Measurements from ENCODE around the gene EBI3.
"Not testable (repeated sequence)": the region's sequence is repeated elsewhere in the genome, so short reads cannot be mapped to it uniquely, and the experiment has no call there.

DNA sequence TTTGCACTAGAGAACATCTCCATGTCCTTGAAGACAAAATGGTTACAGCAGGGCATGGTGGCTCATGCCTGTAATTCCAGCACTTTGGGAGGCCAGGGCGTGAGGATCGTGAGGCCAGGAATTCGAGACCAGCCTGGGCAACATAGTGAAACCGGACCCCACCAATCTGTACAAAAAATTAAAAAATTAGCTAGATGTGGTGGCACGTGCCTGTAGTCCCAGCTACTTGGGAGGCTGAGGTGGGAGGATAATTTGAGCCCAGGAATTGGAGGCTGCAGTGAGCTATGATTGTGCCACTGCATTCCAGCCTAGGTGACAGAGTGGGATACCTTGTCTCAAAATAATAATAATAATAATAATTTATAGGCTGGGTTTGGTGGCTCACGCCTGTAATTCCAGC lies 914 bp downstream of the EBI3 start:
- TF ChIP-seq SOX5 (CRISPR knock-in tag; IDR thresholded peaks at IDR 0.05; ENCODE audit: borderline replicate concordance); CHD2 (IDR thresholded peaks at IDR 0.05; ENCODE audit: low read depth, low read length); MYC (CRISPR knock-in tag; IDR thresholded peaks at IDR 0.05; ENCODE audit: borderline replicate concordance); POLR2AphosphoS5 (IDR thresholded peaks at IDR 0.05; ENCODE audit: low read depth, low read length); ZNF781 (CRISPR knock-in tag; IDR thresholded peaks at IDR 0.05; ENCODE audit: borderline replicate concordance, not compliant biosample characterization); ZFX (CRISPR knock-in tag; IDR thresholded peaks at IDR 0.05; ENCODE audit: low read depth); GATAD1 (CRISPR knock-in tag; IDR thresholded peaks at IDR 0.05); GABPB1 (CRISPR knock-in tag; IDR thresholded peaks at IDR 0.05); ZNF3 (CRISPR knock-in tag; IDR thresholded peaks at IDR 0.05); MAFF (IDR thresholded peaks at IDR 0.05; ENCODE audit: low read depth, low read length); SKI (IDR thresholded peaks at IDR 0.05; ENCODE audit: partially characterized antibody); MEIS2 (CRISPR knock-in tag; IDR thresholded peaks at IDR 0.05): not testable (repeated sequence)
- TF ChIP-seq, protein P1, sequence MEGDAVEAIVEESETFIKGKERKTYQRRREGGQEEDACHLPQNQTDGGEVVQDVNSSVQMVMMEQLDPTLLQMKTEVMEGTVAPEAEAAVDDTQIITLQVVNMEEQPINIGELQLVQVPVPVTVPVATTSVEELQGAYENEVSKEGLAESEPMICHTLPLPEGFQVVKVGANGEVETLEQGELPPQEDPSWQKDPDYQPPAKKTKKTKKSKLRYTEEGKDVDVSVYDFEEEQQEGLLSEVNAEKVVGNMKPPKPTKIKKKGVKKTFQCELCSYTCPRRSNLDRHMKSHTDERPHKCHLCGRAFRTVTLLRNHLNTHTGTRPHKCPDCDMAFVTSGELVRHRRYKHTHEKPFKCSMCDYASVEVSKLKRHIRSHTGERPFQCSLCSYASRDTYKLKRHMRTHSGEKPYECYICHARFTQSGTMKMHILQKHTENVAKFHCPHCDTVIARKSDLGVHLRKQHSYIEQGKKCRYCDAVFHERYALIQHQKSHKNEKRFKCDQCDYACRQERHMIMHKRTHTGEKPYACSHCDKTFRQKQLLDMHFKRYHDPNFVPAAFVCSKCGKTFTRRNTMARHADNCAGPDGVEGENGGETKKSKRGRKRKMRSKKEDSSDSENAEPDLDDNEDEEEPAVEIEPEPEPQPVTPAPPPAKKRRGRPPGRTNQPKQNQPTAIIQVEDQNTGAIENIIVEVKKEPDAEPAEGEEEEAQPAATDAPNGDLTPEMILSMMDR (CRISPR knock-in tag; IDR thresholded peaks at IDR 0.05), result not testable (repeated sequence)
